Thoracic aorta (tissue), 2 donors: Measurements from ENCODE around the gene LAT. TPM values are rescaled to one million over a fixed set of nuclear protein-coding genes. Genes with fewer than 3 reads are reported as not detected.

ENCODE experiments used
- ATAC-seq: fragments of 150-250 bp; one replicate; pipeline ENCODE4 v1.8.0; 2017; ENCODE audit warnings: low read depth; ENCODE audit not compliant: insufficient number of reproducible peaks, low FRiP score
- DNase-seq: peaks from one replicate; pipeline ENCODE4 v3.0.0-alpha.2; 2020; ENCODE audit warnings: low spot score
- H3K27ac ChIP-seq, 2 donors: fragments of 200-600 bp; sonication (generic); 1 replicate in 1 of 2; 2 replicates in 1 of 2; pipeline ENCODE4 v1.5.1; 2016; ENCODE audit warnings: mild to moderate bottlenecking in 2 of 2, moderate library complexity in 2 of 2
- H3K27me3 ChIP-seq: fragments of 200-600 bp; sonication (generic); replicated peaks from 2 replicates; pipeline ENCODE4 v1.6.0; 2016; ENCODE audit warnings: mild to moderate bottlenecking; ENCODE audit not compliant: insufficient read depth
- H3K36me3 ChIP-seq: fragments of 200-600 bp; sonication (generic); one replicate; pipeline ENCODE4 v1.5.1; 2016
- H3K4me1 ChIP-seq, 2 donors: fragments of 200-600 bp; sonication (generic); 1 replicate in 1 of 2; 2 replicates in 1 of 2; pipeline versions ENCODE4 v1.5.1 to v1.6.0; 2016; ENCODE audit warnings: low read depth in 2 of 2, mild to moderate bottlenecking in 1 of 2; ENCODE audit not compliant: control insufficient read depth in 1 of 2
- H3K4me3 ChIP-seq: fragments of 200-600 bp; sonication (generic); 2 replicates; pipeline ENCODE4 v1.5.1; 2016; ENCODE audit warnings: mild to moderate bottlenecking
- H3K9me3 ChIP-seq: fragments of 200-600 bp; sonication (generic); 2 replicates; pipeline ENCODE4 v1.5.1; 2016
- CTCF ChIP-seq: fragments of 200-600 bp; sonication (generic); IDR thresholded peaks from one replicate; pipeline ENCODE4 v1.5.1; 2019; ENCODE audit warnings: antibody characterized with exemption
- total RNA-seq, 2 donors: library from RNA; depleted of rRNA; stranded (reverse); fragments of >200 nt; gene quantifications; one replicate each; pipeline versions ENCODE4 v1.1.0 to v1.2.3, GENCODE V29; 2016

LAT gene
- total RNA-seq, 2 donors from 2014 or later, result 15.3 to 28.6 TPM

GRCh38 chr16:28951410-28951943 is 33.4 kb upstream of the LAT start:
- ATAC-seq (no peak), DNase-seq (no peak)
- Histone ChIP-seq H3K4me1 (peaks cover 7 to 20% of the 10 kb centered on the region in 2 donors), H3K4me3 (peak overlapping the region; percentile 91), H3K9me3 (no peaks in the 10 kb centered on the region), H3K27ac (peak overlapping the region; percentile 67 to 82), H3K27me3 (no peaks in the 10 kb centered on the region), H3K36me3 (peaks cover 20% of the 10 kb centered on the region)
- TF ChIP-seq CTCF, result no peak

- no peak for TF ChIP-seq CTCF
- Histone ChIP-seq H3K36me3 (peaks cover 49% of the 10 kb centered on the region), H3K4me1 (no peaks in the 10 kb centered on the region), H3K27ac (no peak overlapping the region), H3K4me3 (no peak overlapping the region), H3K9me3 (no peaks in the 10 kb centered on the region), H3K27me3 (no peaks in the 10 kb centered on the region)
- ATAC-seq, result no peak
- DNase-seq, result no peak
Measured at GRCh38 chr16:28958216-28958615, 26.6 kb upstream of the LAT start.

- peaks cover 52% of the 10 kb centered on the region for H3K36me3 ChIP-seq
- no peaks in the 10 kb centered on the region for H3K9me3 ChIP-seq
- no peak overlapping the region for H3K27ac ChIP-seq
- H3K4me3 ChIP-seq, result no peak overlapping the region
- no peak for TF ChIP-seq CTCF
- no peaks in the 10 kb centered on the region for H3K27me3 ChIP-seq
- no peaks in the 10 kb centered on the region for H3K4me1 ChIP-seq
- DNase-seq (no peak), ATAC-seq (no peak)
Measured at GRCh38 chr16:28958836-28959235, 26.0 kb upstream of the LAT start.

DNA sequence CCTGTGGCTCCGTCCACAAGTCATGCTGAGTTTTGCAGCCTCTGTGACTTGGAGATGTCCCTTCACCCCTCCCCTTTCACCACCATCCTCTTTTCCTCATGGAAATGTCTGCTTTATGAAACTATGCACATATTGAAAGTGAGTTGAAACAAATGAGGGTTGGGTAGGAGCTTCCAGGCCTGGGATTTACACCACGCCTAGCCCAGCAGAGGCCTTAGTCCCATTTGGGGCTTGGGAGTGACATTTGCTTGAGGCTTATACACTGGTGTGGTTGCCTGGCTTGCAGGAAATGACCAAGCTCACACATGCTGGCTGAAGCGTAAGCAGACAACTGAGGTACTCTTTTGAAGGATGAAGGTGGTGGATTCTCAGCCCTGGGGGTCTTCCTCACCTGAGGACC is 20.8 kb upstream of the LAT start:
- Histone ChIP-seq H3K36me3 (peaks cover 30% of the 10 kb centered on the region), H3K4me1 (no peaks in the 10 kb centered on the region), H3K4me3 (no peak overlapping the region), H3K27ac (no peak overlapping the region), H3K27me3 (no peaks in the 10 kb centered on the region), H3K9me3 (no peaks in the 10 kb centered on the region)
- no peak for TF ChIP-seq CTCF
- DNase-seq, result no peak
- ATAC-seq, result no peak

- no peak for ATAC-seq
- no peaks in the 10 kb centered on the region for H3K27me3 ChIP-seq
- no peak for TF ChIP-seq CTCF
- H3K36me3 ChIP-seq, result peaks cover 29% of the 10 kb centered on the region
- H3K9me3 ChIP-seq, result no peaks in the 10 kb centered on the region
- DNase-seq, result no peak
- H3K27ac ChIP-seq, result no peak overlapping the region
- no peak overlapping the region for H3K4me3 ChIP-seq
- H3K4me1 ChIP-seq, result no peaks in the 10 kb centered on the region
Measured at GRCh38 chr16:28964496-28964895, 20.4 kb upstream of the LAT start.
